ENCODE data around the gene ANLN.

ANLN gene

GRCh38 chr7:36460811-36461429 lies 71.3 kb downstream of the ANLN start:
- TF ChIP-seq CTCF (IDR thresholded peaks at IDR 0.05): no peak

- no peak for TF ChIP-seq CTCF (IDR thresholded peaks at IDR 0.05)
Measured at GRCh38 chr7:36462551-36463137, 73.0 kb downstream of the ANLN start.

- no peak for TF ChIP-seq CTCF (IDR thresholded peaks at IDR 0.05)
Measured at GRCh38 chr7:36464271-36464670, 74.6 kb downstream of the ANLN start.

GRCh38 chr7:36468370-36469101 lies 78.9 kb downstream of the ANLN start:
- TF ChIP-seq CTCF (IDR thresholded peaks at IDR 0.05): no peak

- TF ChIP-seq CTCF (IDR thresholded peaks at IDR 0.05): no peak
Measured at GRCh38 chr7:36469236-36469635, 79.6 kb downstream of the ANLN start.

- TF ChIP-seq CTCF (IDR thresholded peaks at IDR 0.05): no peak
Measured at GRCh38 chr7:36472141-36472729, 82.6 kb downstream of the ANLN start.

- TF ChIP-seq CTCF (IDR thresholded peaks at IDR 0.05): peak; percentile 73
Measured at GRCh38 chr7:36473454-36474282, 84.0 kb downstream of the ANLN start.

All from LNCAP (cell line).